Activated naive CD4-positive, alpha-beta T cell treated with anti-CD3 and anti-CD28 coated beads, Interleukin-2, amount 50 U/mL, for 72 hours (primary cell): ENCODE data around the gene CASP8AP2. TPM values are rescaled to one million over a fixed set of nuclear protein-coding genes. Genes with fewer than 3 reads are reported as not detected.
"Not testable (repeated sequence)": the region's sequence is repeated elsewhere in the genome, so short reads cannot be mapped to it uniquely, and the experiment has no call there.

Experiments
- ATAC-seq, 2 donors: fragments of 150-1000 bp; cut with Tn5 transposase; 2 replicates each; pipeline ENCODE4 v1.10.0; 2021; ENCODE audit warnings: mild to moderate bottlenecking in 2 of 2, moderate library complexity in 2 of 2
- DNase-seq, 2 donors: peaks; one replicate each; pipeline ENCODE4 v3.0.0; 2021 to 2022; ENCODE audit warnings: low spot score in 2 of 2
- H3K27ac Mint-ChIP-seq, 2 donors: one replicate each; pipeline ENCODE4 v1.8.0; 2022; ENCODE audit warnings: mild to moderate bottlenecking in 2 of 2, mixed read lengths in 2 of 2
- H3K36me3 Mint-ChIP-seq, 2 donors: one replicate each; pipeline ENCODE4 v1.8.0; 2022; ENCODE audit warnings: mixed read lengths in 2 of 2
- H3K9me3 Mint-ChIP-seq, 2 donors: one replicate each; pipeline ENCODE4 v1.8.0; 2022; ENCODE audit warnings: mixed read lengths in 2 of 2
- total RNA-seq, 2 donors: library from RNA; stranded (reverse); gene quantifications; one replicate each; pipeline ENCODE4 v1.2.3, GENCODE V29; 2022

Gene CASP8AP2
- total RNA-seq, 2 donors from 2014 or later, result 33.7 to 37.5 TPM

DNA sequence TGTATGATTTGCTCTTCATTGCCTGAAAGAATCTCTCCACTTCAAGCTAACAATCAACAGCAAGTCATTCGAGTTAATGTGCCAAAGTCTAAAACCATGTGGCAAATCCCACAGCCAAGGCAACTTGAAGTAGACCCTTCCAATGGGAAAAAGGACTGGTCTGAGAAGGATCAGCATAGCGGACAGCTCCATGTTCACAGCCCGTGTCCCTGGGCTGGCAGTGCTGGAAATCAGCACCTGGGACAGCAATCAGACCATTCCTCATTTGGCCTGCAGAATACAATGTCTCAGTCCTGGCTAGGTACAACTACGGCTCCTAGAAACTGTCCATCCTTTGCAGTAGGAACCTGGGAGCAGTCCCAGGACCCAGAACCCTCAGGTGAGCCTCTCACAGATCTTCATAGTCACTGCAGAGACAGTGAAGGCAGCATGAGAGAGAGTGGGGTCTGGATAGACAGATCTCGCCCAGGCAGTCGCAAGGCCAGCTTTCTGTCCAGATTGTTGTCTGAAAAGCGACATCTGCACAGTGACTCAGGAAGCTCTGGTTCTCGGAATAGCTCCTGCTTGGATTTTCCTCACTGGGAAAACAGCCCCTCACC, 65.7 kb downstream of the CASP8AP2 start:
- no peak overlapping the region for H3K27ac Mint-ChIP-seq
- H3K36me3 Mint-ChIP-seq, result peaks cover 0 to 4% of the 10 kb centered on the region in 2 donors
- no peaks in the 10 kb centered on the region for H3K9me3 Mint-ChIP-seq
- no peak for DNase-seq
- ATAC-seq, result no peak

DNA sequence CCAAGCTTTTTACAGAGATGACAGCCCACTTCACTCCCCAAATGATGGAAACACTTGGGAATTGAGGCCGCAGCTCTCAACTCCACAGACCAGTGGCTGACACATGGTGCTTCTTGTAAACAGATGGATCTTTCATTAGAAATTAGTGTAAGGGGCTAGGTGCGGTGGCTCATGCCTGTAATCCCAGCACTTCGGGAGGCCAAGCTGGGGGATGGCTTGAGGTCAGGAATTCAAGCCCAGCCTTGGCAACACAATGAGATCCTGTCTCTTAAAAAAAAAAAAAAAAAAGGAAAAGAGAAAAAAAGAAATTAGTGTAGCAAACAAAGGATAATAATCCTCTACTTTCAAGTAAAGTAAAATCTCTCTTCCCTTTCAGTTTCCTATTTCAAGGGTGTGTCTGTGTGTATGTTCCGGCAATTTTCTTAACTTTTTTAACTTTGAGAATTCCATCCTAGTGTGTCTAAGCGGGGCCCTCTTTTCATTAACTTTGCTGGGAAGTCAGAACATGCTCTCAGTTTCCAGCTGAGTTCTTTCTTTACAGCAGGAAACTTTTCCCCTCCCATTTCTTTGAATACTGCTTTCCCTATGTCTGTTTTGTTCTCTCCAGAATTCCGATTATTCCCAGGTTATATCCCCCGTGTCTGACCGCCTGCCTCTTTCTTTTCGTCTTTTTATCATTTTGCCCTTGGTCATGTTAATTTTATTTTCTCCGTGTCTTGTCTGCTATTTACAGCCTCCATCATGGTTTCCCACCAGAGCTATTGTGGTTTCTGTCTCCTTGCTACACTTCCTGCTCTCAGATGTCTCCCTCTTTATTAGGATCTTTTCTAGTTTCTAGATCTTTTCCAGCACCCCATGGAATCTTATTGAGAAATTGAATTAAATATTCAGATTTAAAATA, 80.6 kb downstream of the CASP8AP2 start:
- DNase-seq, H3K27ac Mint-ChIP-seq, ATAC-seq, H3K36me3 Mint-ChIP-seq, H3K9me3 Mint-ChIP-seq: not testable (repeated sequence)

DNA sequence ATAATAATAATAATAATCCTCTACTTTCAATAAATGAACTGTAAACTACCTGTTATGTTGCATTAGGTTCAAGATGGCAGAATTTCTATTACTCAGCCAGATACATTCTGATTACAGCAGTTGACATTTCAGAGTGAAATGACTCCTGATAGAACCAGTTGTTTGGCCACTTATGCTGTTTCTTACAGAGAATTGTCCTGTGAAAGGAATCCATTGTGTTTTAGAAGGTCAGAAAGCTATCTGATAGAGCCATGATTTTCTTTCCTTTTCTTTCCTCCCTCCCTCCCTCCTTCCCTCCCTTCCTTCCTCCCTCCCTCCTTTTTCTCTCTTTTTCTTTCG, 81.2 kb downstream of the CASP8AP2 start:
- no peak for ATAC-seq
- H3K27ac Mint-ChIP-seq, result no peak overlapping the region
- no peak for DNase-seq
- peaks cover 0 to 2% of the 10 kb centered on the region in 2 donors for H3K9me3 Mint-ChIP-seq
- H3K36me3 Mint-ChIP-seq, result peaks cover 0 to 5% of the 10 kb centered on the region in 2 donors

DNA sequence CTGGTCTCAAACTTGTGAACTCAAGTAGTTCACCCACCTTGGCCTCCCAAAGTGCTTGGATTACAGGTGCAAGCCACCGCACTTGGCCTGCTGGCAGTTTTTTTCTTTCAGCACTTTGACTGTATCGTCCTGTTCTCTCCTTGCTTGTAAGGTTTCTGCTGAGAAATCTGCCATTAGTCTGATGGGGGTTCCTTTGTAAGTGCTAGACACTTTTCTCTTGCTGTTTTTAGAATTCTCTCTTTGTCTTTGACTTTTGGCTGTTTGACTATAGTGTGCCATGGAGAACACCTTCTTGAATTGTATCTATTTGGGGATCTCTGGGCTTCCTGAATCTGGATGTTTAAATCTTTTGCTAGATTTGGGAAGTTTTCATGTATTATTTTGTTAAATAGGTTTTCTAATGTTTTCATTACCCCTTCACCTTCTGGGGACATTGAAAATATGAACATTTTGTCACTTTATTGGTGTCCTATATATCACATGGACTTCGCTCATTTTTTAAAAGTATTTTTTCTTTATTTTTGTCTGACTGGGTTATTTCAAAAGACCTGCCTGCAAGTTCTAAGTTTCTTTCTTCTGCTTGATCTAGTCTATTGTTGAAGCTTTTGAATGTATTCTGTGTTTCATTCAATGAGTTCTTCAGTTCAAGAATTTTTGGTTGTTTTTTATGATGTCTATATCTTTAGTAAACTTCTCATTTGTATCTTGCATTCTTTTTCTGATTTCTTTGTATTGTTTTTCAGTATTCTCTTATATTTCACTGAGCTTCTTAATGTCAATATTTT, 86.6 kb downstream of the CASP8AP2 start:
- DNase-seq, result no peak
- Mint-ChIP-seq H3K27ac (no peak overlapping the region), H3K36me3 (peaks cover 14 to 20% of the 10 kb centered on the region in 2 donors), H3K9me3 (peaks cover 12 to 17% of the 10 kb centered on the region in 2 donors)
- no peak for ATAC-seq

DNA sequence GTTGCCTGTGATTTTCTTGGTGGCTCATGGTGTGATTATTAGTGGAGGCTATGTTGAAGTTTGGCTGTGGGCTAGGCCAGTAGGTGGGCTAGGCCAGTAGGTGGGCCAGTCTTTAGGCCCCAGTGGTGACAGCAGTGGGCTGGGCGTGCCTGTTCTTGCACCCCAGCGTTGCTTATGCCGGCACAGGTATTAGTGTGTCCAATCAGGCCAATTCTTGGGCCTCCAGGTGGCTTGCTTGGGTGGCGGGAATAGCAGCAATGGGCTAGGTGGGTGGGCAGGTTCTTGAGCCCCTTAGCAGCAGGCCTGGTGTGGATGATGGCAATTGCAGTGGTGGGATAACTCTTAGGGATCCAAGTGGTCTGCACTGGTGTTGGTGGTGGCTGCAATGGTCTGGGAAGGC, 87.5 kb downstream of the CASP8AP2 start:
- Mint-ChIP-seq H3K27ac (no peak overlapping the region), H3K9me3 (peaks cover 12 to 17% of the 10 kb centered on the region in 2 donors), H3K36me3 (peaks cover 14 to 20% of the 10 kb centered on the region in 2 donors)
- DNase-seq (no peak), ATAC-seq (no peak)

DNA sequence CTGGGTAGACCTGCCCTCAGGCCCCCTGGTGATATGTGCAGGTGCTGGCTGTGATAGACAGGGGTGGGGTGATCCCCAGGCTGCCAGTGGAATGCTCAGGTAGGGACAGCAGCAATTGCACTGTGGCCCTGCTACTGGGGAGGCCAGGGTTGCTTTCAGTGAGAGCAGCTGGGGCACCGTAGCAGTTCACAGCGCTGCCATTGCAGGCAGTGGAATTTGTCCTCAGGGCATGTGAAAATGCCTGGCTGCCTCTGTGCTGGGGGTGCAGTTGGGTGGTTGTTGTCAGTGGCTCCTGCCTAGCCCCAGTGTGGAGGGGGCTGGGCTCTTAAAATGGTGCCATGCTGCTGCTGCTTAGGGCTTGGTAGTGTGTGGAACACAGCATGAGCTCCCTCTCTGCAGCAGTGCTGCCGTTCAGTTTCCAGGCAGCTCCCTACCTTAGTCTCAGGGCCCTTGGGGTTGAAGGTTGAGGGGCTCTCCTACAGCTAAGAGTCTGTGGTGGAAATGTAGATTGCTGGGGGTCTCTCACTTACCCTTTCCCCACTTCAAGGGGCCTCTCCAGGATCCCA, 88.2 kb downstream of the CASP8AP2 start:
- Mint-ChIP-seq H3K27ac (no peak overlapping the region), H3K36me3 (peaks cover 14 to 20% of the 10 kb centered on the region in 2 donors), H3K9me3 (peaks cover 12 to 17% of the 10 kb centered on the region in 2 donors)
- ATAC-seq, result peak in 1 of 2 donors; percentile 39
- no peak for DNase-seq

Other genes starting within 250 kb of the CASP8AP2 start
- gene LYRM2, start 191.1 kb upstream of the CASP8AP2 start, total RNA-seq, result 10 to 100 TPM; 17.3 to 21.5 TPM
- gene MDN1, start 10.1 kb upstream of the CASP8AP2 start, total RNA-seq, result 10 to 100 TPM; 57.5 to 76.8 TPM
- not detected for gene GJA10, start 64.6 kb downstream of the CASP8AP2 start, total RNA-seq